ENCODE data around the gene TLR1.

The TLR1 gene

DNA sequence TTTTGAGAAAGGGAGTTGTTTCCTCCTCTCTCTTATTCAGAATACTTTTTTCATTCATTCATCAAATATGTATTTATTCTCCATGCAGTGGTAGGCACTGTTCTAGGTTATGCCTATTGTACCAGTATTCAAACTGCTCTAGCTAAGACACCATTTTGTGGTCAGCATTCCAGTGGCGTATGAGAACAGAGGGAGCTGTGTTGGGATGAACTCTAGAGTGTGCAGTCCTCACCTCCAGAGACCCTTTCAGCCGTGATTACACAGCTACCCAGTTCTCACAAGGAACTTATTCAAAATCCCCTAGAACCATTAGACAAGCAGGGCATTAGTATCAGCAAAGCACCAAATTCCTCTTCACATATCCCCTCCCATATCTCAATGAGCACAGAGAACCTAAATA, 4.2 kb downstream of the TLR1 start:
- no peaks in the 10 kb centered on the region for H3K9me2 ChIP-seq (ENCODE audit: low read depth, low read length)
- H3K4me2 ChIP-seq (ENCODE audit: low read length): no peak overlapping the region
- no peak overlapping the region for H2AFZ ChIP-seq (ENCODE audit: low read length)
- peaks cover 20% of the 10 kb centered on the region for H3K4me1 ChIP-seq (ENCODE audit: insufficient read depth, low read length, severe bottlenecking)
- no peak overlapping the region for H3K4me3 ChIP-seq (ENCODE audit: low read depth, low read length, poor library complexity, severe bottlenecking)
- H4K20me1 ChIP-seq (ENCODE audit: insufficient read depth, low read length): no peaks in the 10 kb centered on the region
- peaks cover 85% of the 10 kb centered on the region for H3K36me3 ChIP-seq (ENCODE audit: insufficient read depth, low read length)
- no peaks in the 10 kb centered on the region for H3K27me3 ChIP-seq (ENCODE audit: insufficient read depth, low read length)
- H3K27ac ChIP-seq (ENCODE audit: low read depth, low read length, poor library complexity, severe bottlenecking): no peak overlapping the region
- no peak overlapping the region for H3K9ac ChIP-seq (ENCODE audit: low read length)
- no peaks in the 10 kb centered on the region for H3F3A ChIP-seq (ENCODE audit: insufficient read depth, low read length)
- peaks cover 41% of the 10 kb centered on the region for H3K9me3 ChIP-seq (ENCODE audit: low read length)
- no peaks in the 10 kb centered on the region for H3K79me2 ChIP-seq (ENCODE audit: insufficient read depth, low read length)
- TF ChIP-seq EZH2 (IDR thresholded peaks at IDR 0.05; ENCODE audit: borderline replicate concordance, low read length): no peak
- TF ChIP-seq, protein P1, sequence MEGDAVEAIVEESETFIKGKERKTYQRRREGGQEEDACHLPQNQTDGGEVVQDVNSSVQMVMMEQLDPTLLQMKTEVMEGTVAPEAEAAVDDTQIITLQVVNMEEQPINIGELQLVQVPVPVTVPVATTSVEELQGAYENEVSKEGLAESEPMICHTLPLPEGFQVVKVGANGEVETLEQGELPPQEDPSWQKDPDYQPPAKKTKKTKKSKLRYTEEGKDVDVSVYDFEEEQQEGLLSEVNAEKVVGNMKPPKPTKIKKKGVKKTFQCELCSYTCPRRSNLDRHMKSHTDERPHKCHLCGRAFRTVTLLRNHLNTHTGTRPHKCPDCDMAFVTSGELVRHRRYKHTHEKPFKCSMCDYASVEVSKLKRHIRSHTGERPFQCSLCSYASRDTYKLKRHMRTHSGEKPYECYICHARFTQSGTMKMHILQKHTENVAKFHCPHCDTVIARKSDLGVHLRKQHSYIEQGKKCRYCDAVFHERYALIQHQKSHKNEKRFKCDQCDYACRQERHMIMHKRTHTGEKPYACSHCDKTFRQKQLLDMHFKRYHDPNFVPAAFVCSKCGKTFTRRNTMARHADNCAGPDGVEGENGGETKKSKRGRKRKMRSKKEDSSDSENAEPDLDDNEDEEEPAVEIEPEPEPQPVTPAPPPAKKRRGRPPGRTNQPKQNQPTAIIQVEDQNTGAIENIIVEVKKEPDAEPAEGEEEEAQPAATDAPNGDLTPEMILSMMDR (IDR thresholded peaks at IDR 0.05; ENCODE audit: low read length): no peak

DNA sequence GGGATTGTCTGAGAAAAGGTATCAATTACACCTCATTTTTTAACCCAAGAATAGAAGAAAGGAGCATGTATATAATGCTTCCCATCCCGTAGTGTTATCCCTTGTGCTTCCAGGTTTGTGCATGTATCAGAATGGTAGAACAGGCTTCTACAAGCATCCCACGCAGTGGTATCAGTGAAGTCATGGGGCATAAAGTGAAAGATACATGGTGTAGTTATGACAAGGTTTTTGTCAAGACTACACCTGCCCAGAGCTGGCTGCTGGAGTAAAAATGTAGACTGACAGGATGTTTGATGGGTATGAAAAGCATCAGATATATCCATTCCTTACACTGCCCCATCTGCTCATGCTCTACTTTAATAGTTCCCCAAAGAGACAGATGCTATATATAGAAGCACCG, 9.5 kb downstream of the TLR1 start:
- Histone ChIP-seq H4K20me1 (ENCODE audit: insufficient read depth, low read length) (no peaks in the 10 kb centered on the region), H3K9me2 (ENCODE audit: low read depth, low read length) (no peaks in the 10 kb centered on the region), H3K4me1 (ENCODE audit: insufficient read depth, low read length, severe bottlenecking) (no peaks in the 10 kb centered on the region), H3K79me2 (ENCODE audit: insufficient read depth, low read length) (no peaks in the 10 kb centered on the region), H2AFZ (ENCODE audit: low read length) (no peak overlapping the region), H3K9me3 (ENCODE audit: low read length) (peaks cover 34% of the 10 kb centered on the region), H3K9ac (ENCODE audit: low read length) (no peak overlapping the region), H3K4me3 (ENCODE audit: low read depth, low read length, poor library complexity, severe bottlenecking) (no peak overlapping the region), H3K27ac (ENCODE audit: low read depth, low read length, poor library complexity, severe bottlenecking) (no peak overlapping the region), H3K36me3 (ENCODE audit: insufficient read depth, low read length) (peaks cover 63% of the 10 kb centered on the region), H3K4me2 (ENCODE audit: low read length) (no peak overlapping the region), H3F3A (ENCODE audit: insufficient read depth, low read length) (no peaks in the 10 kb centered on the region), H3K27me3 (ENCODE audit: insufficient read depth, low read length) (no peaks in the 10 kb centered on the region)
- TF ChIP-seq, protein P1 (IDR thresholded peaks at IDR 0.05; ENCODE audit: low read length): no peak
- no peak for TF ChIP-seq EZH2 (IDR thresholded peaks at IDR 0.05; ENCODE audit: borderline replicate concordance, low read length)

DNA sequence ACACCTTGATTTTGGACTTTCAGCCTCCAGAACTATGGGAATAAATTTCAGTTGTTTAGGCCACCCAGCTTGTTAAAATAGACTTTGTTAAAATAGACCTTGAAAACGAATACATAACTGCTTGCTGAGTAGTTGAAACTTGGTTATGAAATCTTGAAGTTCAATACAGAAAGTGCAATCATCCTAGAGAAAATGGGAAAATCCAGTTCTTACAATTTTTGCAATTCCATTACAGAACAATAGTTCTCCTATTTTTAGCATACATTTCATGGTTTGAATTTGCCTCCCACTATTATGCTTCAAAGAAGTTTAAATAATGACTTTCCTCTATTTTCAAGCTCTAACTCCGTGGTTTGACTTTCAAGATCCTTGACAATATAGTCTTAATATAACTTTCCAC, 10.5 kb downstream of the TLR1 start:
- no peak for TF ChIP-seq EZH2 (IDR thresholded peaks at IDR 0.05; ENCODE audit: borderline replicate concordance, low read length)
- TF ChIP-seq, protein P1 (IDR thresholded peaks at IDR 0.05; ENCODE audit: low read length): no peak
- peaks cover 31% of the 10 kb centered on the region for H3K9me3 ChIP-seq (ENCODE audit: low read length)
- no peak overlapping the region for H3K4me2 ChIP-seq (ENCODE audit: low read length)
- no peak overlapping the region for H2AFZ ChIP-seq (ENCODE audit: low read length)
- no peaks in the 10 kb centered on the region for H3K9me2 ChIP-seq (ENCODE audit: low read depth, low read length)
- H3F3A ChIP-seq (ENCODE audit: insufficient read depth, low read length): no peaks in the 10 kb centered on the region
- no peaks in the 10 kb centered on the region for H4K20me1 ChIP-seq (ENCODE audit: insufficient read depth, low read length)
- no peaks in the 10 kb centered on the region for H3K4me1 ChIP-seq (ENCODE audit: insufficient read depth, low read length, severe bottlenecking)
- H3K9ac ChIP-seq (ENCODE audit: low read length): no peak overlapping the region
- no peak overlapping the region for H3K4me3 ChIP-seq (ENCODE audit: low read depth, low read length, poor library complexity, severe bottlenecking)
- H3K36me3 ChIP-seq (ENCODE audit: insufficient read depth, low read length): peaks cover 52% of the 10 kb centered on the region
- H3K27me3 ChIP-seq (ENCODE audit: insufficient read depth, low read length): no peaks in the 10 kb centered on the region
- no peak overlapping the region for H3K27ac ChIP-seq (ENCODE audit: low read depth, low read length, poor library complexity, severe bottlenecking)
- no peaks in the 10 kb centered on the region for H3K79me2 ChIP-seq (ENCODE audit: insufficient read depth, low read length)

Data from OCI-LY1 (cell line).